HepG2 (cell line): Measurements from ENCODE around the gene SEMA3G. TPM values are rescaled to one million over a fixed set of nuclear protein-coding genes. Genes with fewer than 3 reads are reported as not detected.

ENCODE experiments used
- ATAD3A ChIP-seq: sonication (generic); formaldehyde crosslinking; IDR thresholded peaks from 2 replicates; pipeline ENCODE4 v1.4.0; 2020; ENCODE audit warnings: missing genetic modification reagents
- ELF1 ChIP-seq: sonication (generic); formaldehyde crosslinking; IDR thresholded peaks from 2 replicates; pipeline ENCODE4 v1.4.0; 2020; ENCODE audit warnings: missing genetic modification reagents
- HMGA1 ChIP-seq: sonication (generic); formaldehyde crosslinking; conservative IDR thresholded peaks from 2 replicates; pipeline ENCODE4 v1.4.0; 2020; ENCODE audit warnings: missing genetic modification reagents
- HNRNPL ChIP-seq: fragments of 200-400 bp; formaldehyde crosslinking; IDR thresholded peaks from 2 replicates; pipeline ENCODE4 v1.6.1; 2017; ENCODE audit warnings: mild to moderate bottlenecking, low read depth, low read length
- NAIF1 ChIP-seq: sonication (generic); formaldehyde crosslinking; IDR thresholded peaks from 2 replicates; pipeline ENCODE4 v1.5.0; 2020; ENCODE audit warnings: mild to moderate bottlenecking, missing genetic modification reagents, borderline replicate concordance
- NBN ChIP-seq: fragments of 450-650 bp; conservative IDR thresholded peaks from 2 replicates; pipeline ENCODE4 v1.6.1; 2017
- SETDB1 ChIP-seq: sonication (generic); formaldehyde crosslinking; IDR thresholded peaks from 2 replicates; pipeline ENCODE4 v1.5.1; 2020; ENCODE audit warnings: missing genetic modification reagents, mild to moderate bottlenecking, borderline replicate concordance
- ZNF446 ChIP-seq: sonication (generic); formaldehyde crosslinking; IDR thresholded peaks from 2 replicates; pipeline ENCODE4 v1.5.0; 2020; ENCODE audit warnings: mild to moderate bottlenecking, missing genetic modification reagents
- ZNF678 ChIP-seq: sonication (generic); formaldehyde crosslinking; IDR thresholded peaks from 2 replicates; pipeline ENCODE4 v1.4.0; 2020; ENCODE audit warnings: mild to moderate bottlenecking, missing genetic modification reagents
- polyA plus RNA-seq, 8 experiments: library from polyadenylated mRNA; depleted of rRNA in 3 of 8; stranded (reverse) in 7 of 8; unstranded in 1 of 8; fragments of >200 nt; fragmentation: Illumina TruSeq in 4 of 8; extraction: Trizol in 4 of 8; gene quantifications; 2 replicates each; pipeline versions ENCODE4 v1.2.1 to v1.2.3, GENCODE V29; 2011 to 2016; ENCODE audit warnings: low read depth in 4 of 8, missing spikeins in 1 of 8, mixed read lengths in 1 of 8; ENCODE audit not compliant: insufficient read depth in 1 of 8
- total RNA-seq, 5 experiments: library from RNA; depleted of rRNA; stranded (reverse); fragments of >200 nt; fragmentation: Illumina TruSeq; extraction: Trizol; gene quantifications; 2 replicates each; pipeline ENCODE4 v1.2.3, GENCODE V29; 2016; ENCODE audit warnings: low read depth in 1 of 5
- TF ChIP-seq, protein P1 (sequence below): sonication (generic); formaldehyde crosslinking; IDR thresholded peaks from 2 replicates; pipeline ENCODE4 v1.4.0; 2020; ENCODE audit warnings: mild to moderate bottlenecking, missing genetic modification reagents
- TF ChIP-seq, protein P2 (sequence below): sonication (generic); formaldehyde crosslinking; IDR thresholded peaks from 2 replicates; pipeline ENCODE4 v1.5.0; 2020; ENCODE audit warnings: mild to moderate bottlenecking, missing genetic modification reagents

The SEMA3G gene
- total and polyA plus RNA-seq, 2 of the 13 experiments (the other 11 are each of a cell fraction or from before 2014, with no cell fraction given): 6.1 to 8.3 TPM

DNA sequence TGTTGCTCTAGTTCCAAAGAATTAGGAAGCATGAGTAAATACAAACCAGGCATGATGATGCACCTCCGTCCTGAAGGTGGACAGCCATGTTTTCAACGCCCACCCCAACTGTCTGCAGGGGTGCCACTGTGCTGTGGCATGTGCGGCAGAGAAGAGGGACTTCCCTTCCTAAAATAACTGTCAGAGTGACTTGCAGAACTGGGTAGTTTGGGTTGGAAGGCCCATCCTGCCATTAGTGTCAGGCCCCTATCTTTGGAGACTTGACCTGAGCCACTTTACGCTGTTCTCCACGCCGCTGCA lies 32.8 kb upstream of the SEMA3G start (continued):
- TF ChIP-seq, protein P1, sequence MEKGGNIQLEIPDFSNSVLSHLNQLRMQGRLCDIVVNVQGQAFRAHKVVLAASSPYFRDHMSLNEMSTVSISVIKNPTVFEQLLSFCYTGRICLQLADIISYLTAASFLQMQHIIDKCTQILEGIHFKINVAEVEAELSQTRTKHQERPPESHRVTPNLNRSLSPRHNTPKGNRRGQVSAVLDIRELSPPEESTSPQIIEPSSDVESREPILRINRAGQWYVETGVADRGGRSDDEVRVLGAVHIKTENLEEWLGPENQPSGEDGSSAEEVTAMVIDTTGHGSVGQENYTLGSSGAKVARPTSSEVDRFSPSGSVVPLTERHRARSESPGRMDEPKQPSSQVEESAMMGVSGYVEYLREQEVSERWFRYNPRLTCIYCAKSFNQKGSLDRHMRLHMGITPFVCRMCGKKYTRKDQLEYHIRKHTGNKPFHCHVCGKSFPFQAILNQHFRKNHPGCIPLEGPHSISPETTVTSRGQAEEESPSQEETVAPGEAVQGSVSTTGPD: no peak
- TF ChIP-seq, protein P2, sequence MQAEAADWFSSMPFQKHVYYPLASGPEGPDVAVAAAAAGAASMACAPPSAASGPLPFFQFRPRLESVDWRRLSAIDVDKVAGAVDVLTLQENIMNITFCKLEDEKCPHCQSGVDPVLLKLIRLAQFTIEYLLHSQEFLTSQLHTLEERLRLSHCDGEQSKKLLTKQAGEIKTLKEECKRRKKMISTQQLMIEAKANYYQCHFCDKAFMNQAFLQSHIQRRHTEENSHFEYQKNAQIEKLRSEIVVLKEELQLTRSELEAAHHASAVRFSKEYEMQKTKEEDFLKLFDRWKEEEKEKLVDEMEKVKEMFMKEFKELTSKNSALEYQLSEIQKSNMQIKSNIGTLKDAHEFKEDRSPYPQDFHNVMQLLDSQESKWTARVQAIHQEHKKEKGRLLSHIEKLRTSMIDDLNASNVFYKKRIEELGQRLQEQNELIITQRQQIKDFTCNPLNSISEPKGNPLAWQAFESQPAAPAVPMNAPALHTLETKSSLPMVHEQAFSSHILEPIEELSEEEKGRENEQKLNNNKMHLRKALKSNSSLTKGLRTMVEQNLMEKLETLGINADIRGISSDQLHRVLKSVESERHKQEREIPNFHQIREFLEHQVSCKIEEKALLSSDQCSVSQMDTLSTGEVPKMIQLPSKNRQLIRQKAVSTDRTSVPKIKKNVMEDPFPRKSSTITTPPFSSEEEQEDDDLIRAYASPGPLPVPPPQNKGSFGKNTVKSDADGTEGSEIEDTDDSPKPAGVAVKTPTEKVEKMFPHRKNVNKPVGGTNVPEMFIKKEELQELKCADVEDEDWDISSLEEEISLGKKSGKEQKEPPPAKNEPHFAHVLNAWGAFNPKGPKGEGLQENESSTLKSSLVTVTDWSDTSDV (CRISPR knock-in tag): no peak
- TF ChIP-seq NBN: no peak
- no peak for TF ChIP-seq ELF1 (CRISPR knock-in tag)
- no peak for TF ChIP-seq SETDB1 (CRISPR knock-in tag)
- no peak for TF ChIP-seq ZNF678 (CRISPR knock-in tag)
- TF ChIP-seq NAIF1 (CRISPR knock-in tag): no peak
- TF ChIP-seq HMGA1: no peak
- TF ChIP-seq ZNF446 (CRISPR knock-in tag): no peak
- no peak for TF ChIP-seq HNRNPL
- no peak for TF ChIP-seq ATAD3A (CRISPR knock-in tag)
